ENCODE data around the gene SPEF2.

GRCh38 chr5:35826056-35826455, 208.4 kb downstream of the SPEF2 start:
- TF ChIP-seq CTCF (conservative IDR thresholded peaks at IDR 0.05) (no peak), ZFX (IDR thresholded peaks at IDR 0.05) (no peak)

All from C4-2B (cell line).